SJSA1 (cell line): ENCODE data around the gene ACSL1. TPM values are rescaled to one million over a fixed set of nuclear protein-coding genes. Genes with fewer than 3 reads are reported as not detected.
A peak's percentile ranks its signal among the peaks of the same experiment; 100 is the strongest.

Experiments
- DNase-seq, 2 experiments: peaks; one replicate each; pipeline ENCODE4 v3.0.0-alpha.2; 2015 to 2020; ENCODE audit warnings: low spot score in 2 of 2, low read depth in 1 of 2
- H3K27ac ChIP-seq: fragments of 250-450 bp; sonication (Bioruptor Pico); 2 replicates; pipeline ENCODE4 v1.5.1; 2020; ENCODE audit warnings: mild to moderate bottlenecking, moderate library complexity
- H3K27me3 ChIP-seq: fragments of 250-450 bp; sonication (Bioruptor Pico); replicated peaks from 2 replicates; pipeline ENCODE4 v1.5.1; 2020; ENCODE audit warnings: mild to moderate bottlenecking, moderate library complexity
- H3K36me3 ChIP-seq: fragments of 250-450 bp; sonication (Bioruptor Pico); 2 replicates; pipeline ENCODE4 v1.5.1; 2020; ENCODE audit warnings: mild to moderate bottlenecking
- H3K4me1 ChIP-seq: fragments of 250-450 bp; sonication (Bioruptor Pico); replicated peaks from 2 replicates; pipeline ENCODE4 v1.6.1; 2021; ENCODE audit warnings: mild to moderate bottlenecking
- H3K4me3 ChIP-seq: fragments of 250-450 bp; sonication (Bioruptor Pico); 2 replicates; pipeline ENCODE4 v1.5.1; 2020; ENCODE audit warnings: mild to moderate bottlenecking
- H3K9me3 ChIP-seq: fragments of 250-450 bp; sonication (Bioruptor Pico); replicated peaks from 2 replicates; pipeline ENCODE4 v1.5.1; 2020; ENCODE audit warnings: mild to moderate bottlenecking
- total RNA-seq: library from RNA; depleted of rRNA; stranded (reverse); fragments of >200 nt; shearing (Covaris generic); gene quantifications from 2 replicates; pipeline ENCODE4 v1.2.3, GENCODE V29; 2014

ACSL1 gene
- total RNA-seq, 1 experiment from 2014 or later: 33.7 TPM

GRCh38 chr4:184814686-184815045 is 11.1 kb downstream of the ACSL1 start:
- no peaks in the 10 kb centered on the region for H3K27me3 ChIP-seq
- no peak overlapping the region for H3K4me3 ChIP-seq
- peak in 1 of 2 experiments; percentile 18 for DNase-seq
- H3K36me3 ChIP-seq: no peaks in the 10 kb centered on the region
- H3K27ac ChIP-seq: no peak overlapping the region
- H3K4me1 ChIP-seq: peaks cover 35% of the 10 kb centered on the region
- H3K9me3 ChIP-seq: no peaks in the 10 kb centered on the region

- H3K9me3 ChIP-seq: no peaks in the 10 kb centered on the region
- H3K4me1 ChIP-seq: peaks cover 48% of the 10 kb centered on the region
- no peaks in the 10 kb centered on the region for H3K27me3 ChIP-seq
- H3K4me3 ChIP-seq: no peak overlapping the region
- H3K27ac ChIP-seq: peak overlapping the region; percentile 26
- no peaks in the 10 kb centered on the region for H3K36me3 ChIP-seq
- DNase-seq: peak in 1 of 2 experiments; percentile 59
Observed at GRCh38 chr4:184812651-184813181, 13.1 kb downstream of the ACSL1 start.

GRCh38 chr4:184812199-184812542 is 13.6 kb downstream of the ACSL1 start:
- Histone ChIP-seq H3K4me3 (no peak overlapping the region), H3K4me1 (peaks cover 53% of the 10 kb centered on the region), H3K36me3 (no peaks in the 10 kb centered on the region), H3K9me3 (no peaks in the 10 kb centered on the region), H3K27ac (no peak overlapping the region), H3K27me3 (no peaks in the 10 kb centered on the region)
- peak in 1 of 2 experiments; percentile 11 for DNase-seq

GRCh38 chr4:184811526-184812198 is 14.1 kb downstream of the ACSL1 start:
- no peaks in the 10 kb centered on the region for H3K36me3 ChIP-seq
- H3K9me3 ChIP-seq: no peaks in the 10 kb centered on the region
- no peak for DNase-seq
- H3K27ac ChIP-seq: no peak overlapping the region
- no peaks in the 10 kb centered on the region for H3K27me3 ChIP-seq
- H3K4me1 ChIP-seq: peaks cover 56% of the 10 kb centered on the region
- H3K4me3 ChIP-seq: no peak overlapping the region

- no peak overlapping the region for H3K27ac ChIP-seq
- H3K36me3 ChIP-seq: no peaks in the 10 kb centered on the region
- H3K27me3 ChIP-seq: no peaks in the 10 kb centered on the region
- DNase-seq: no peak
- no peak overlapping the region for H3K4me3 ChIP-seq
- H3K9me3 ChIP-seq: no peaks in the 10 kb centered on the region
- H3K4me1 ChIP-seq: peaks cover 56% of the 10 kb centered on the region
Observed at GRCh38 chr4:184810720-184811119, 15.0 kb downstream of the ACSL1 start.

GRCh38 chr4:184808713-184809050 is 17.1 kb downstream of the ACSL1 start:
- Histone ChIP-seq H3K9me3 (no peaks in the 10 kb centered on the region), H3K27me3 (no peaks in the 10 kb centered on the region), H3K4me3 (no peak overlapping the region), H3K4me1 (peaks cover 40% of the 10 kb centered on the region), H3K27ac (0 out of 2 replicates have a peak overlapping the region, but pooled peaks have one; percentile 6), H3K36me3 (no peaks in the 10 kb centered on the region)
- DNase-seq: no peak

GRCh38 chr4:184807797-184808712 is 17.7 kb downstream of the ACSL1 start:
- no peaks in the 10 kb centered on the region for H3K36me3 ChIP-seq
- peak overlapping the region; percentile 6; the same call in 1 of the 2 replicates for H3K27ac ChIP-seq
- no peaks in the 10 kb centered on the region for H3K9me3 ChIP-seq
- no peaks in the 10 kb centered on the region for H3K27me3 ChIP-seq
- peaks cover 36% of the 10 kb centered on the region for H3K4me1 ChIP-seq
- peak; percentile 95 to 98 for DNase-seq
- no peak overlapping the region for H3K4me3 ChIP-seq

GRCh38 chr4:184807256-184807655 is 18.5 kb downstream of the ACSL1 start:
- Histone ChIP-seq H3K4me1 (peaks cover 36% of the 10 kb centered on the region), H3K4me3 (no peak overlapping the region), H3K27me3 (no peaks in the 10 kb centered on the region), H3K36me3 (no peaks in the 10 kb centered on the region), H3K27ac (no peak overlapping the region), H3K9me3 (no peaks in the 10 kb centered on the region)
- DNase-seq: no peak

- Histone ChIP-seq H3K4me1 (peaks cover 33% of the 10 kb centered on the region), H3K27ac (no peak overlapping the region), H3K27me3 (no peaks in the 10 kb centered on the region), H3K36me3 (no peaks in the 10 kb centered on the region), H3K4me3 (no peak overlapping the region), H3K9me3 (no peaks in the 10 kb centered on the region)
- DNase-seq: no peak
Observed at GRCh38 chr4:184806711-184807110, 19.1 kb downstream of the ACSL1 start.

GRCh38 chr4:184806229-184806550 is 19.6 kb downstream of the ACSL1 start:
- Histone ChIP-seq H3K4me3 (no peak overlapping the region), H3K36me3 (no peaks in the 10 kb centered on the region), H3K9me3 (no peaks in the 10 kb centered on the region), H3K27me3 (no peaks in the 10 kb centered on the region), H3K27ac (no peak overlapping the region), H3K4me1 (peaks cover 33% of the 10 kb centered on the region)
- DNase-seq: no peak

GRCh38 chr4:184805462-184806228 is 20.1 kb downstream of the ACSL1 start:
- Histone ChIP-seq H3K4me1 (peaks cover 33% of the 10 kb centered on the region), H3K4me3 (no peak overlapping the region), H3K27me3 (no peaks in the 10 kb centered on the region), H3K36me3 (no peaks in the 10 kb centered on the region), H3K27ac (no peak overlapping the region), H3K9me3 (no peaks in the 10 kb centered on the region)
- DNase-seq: no peak

GRCh38 chr4:184804621-184805020 is 21.1 kb downstream of the ACSL1 start:
- H3K4me1 ChIP-seq: peaks cover 33% of the 10 kb centered on the region
- H3K36me3 ChIP-seq: no peaks in the 10 kb centered on the region
- no peaks in the 10 kb centered on the region for H3K27me3 ChIP-seq
- H3K27ac ChIP-seq: no peak overlapping the region
- DNase-seq: no peak
- H3K4me3 ChIP-seq: no peak overlapping the region
- no peaks in the 10 kb centered on the region for H3K9me3 ChIP-seq

GRCh38 chr4:184803874-184804273 is 21.9 kb downstream of the ACSL1 start:
- no peak overlapping the region for H3K4me3 ChIP-seq
- DNase-seq: no peak
- H3K9me3 ChIP-seq: no peaks in the 10 kb centered on the region
- H3K4me1 ChIP-seq: peaks cover 29% of the 10 kb centered on the region
- no peaks in the 10 kb centered on the region for H3K27me3 ChIP-seq
- no peaks in the 10 kb centered on the region for H3K36me3 ChIP-seq
- no peak overlapping the region for H3K27ac ChIP-seq

GRCh38 chr4:184803133-184803532 is 22.6 kb downstream of the ACSL1 start:
- Histone ChIP-seq H3K27ac (0 out of 2 replicates have a peak overlapping the region, but pooled peaks have one; percentile 18), H3K36me3 (no peaks in the 10 kb centered on the region), H3K4me1 (peaks cover 23% of the 10 kb centered on the region), H3K27me3 (no peaks in the 10 kb centered on the region), H3K4me3 (no peak overlapping the region), H3K9me3 (no peaks in the 10 kb centered on the region)
- no peak for DNase-seq
